Stimulated activated CD4-positive, alpha-beta T cell treated with anti-CD3 and anti-CD28 coated beads, TNF-alpha, amount 100 ng/mL, for 4 hours (primary cell): ENCODE results near the gene WDR1.
A peak's percentile ranks its signal among the peaks of the same experiment; 100 is the strongest.

ENCODE experiments used
- DNase-seq, 3 experiments: peaks; one replicate each; pipeline ENCODE4 v3.0.0-alpha.2; 2020; ENCODE audit warnings: low read depth in 3 of 3

The WDR1 gene

DNA sequence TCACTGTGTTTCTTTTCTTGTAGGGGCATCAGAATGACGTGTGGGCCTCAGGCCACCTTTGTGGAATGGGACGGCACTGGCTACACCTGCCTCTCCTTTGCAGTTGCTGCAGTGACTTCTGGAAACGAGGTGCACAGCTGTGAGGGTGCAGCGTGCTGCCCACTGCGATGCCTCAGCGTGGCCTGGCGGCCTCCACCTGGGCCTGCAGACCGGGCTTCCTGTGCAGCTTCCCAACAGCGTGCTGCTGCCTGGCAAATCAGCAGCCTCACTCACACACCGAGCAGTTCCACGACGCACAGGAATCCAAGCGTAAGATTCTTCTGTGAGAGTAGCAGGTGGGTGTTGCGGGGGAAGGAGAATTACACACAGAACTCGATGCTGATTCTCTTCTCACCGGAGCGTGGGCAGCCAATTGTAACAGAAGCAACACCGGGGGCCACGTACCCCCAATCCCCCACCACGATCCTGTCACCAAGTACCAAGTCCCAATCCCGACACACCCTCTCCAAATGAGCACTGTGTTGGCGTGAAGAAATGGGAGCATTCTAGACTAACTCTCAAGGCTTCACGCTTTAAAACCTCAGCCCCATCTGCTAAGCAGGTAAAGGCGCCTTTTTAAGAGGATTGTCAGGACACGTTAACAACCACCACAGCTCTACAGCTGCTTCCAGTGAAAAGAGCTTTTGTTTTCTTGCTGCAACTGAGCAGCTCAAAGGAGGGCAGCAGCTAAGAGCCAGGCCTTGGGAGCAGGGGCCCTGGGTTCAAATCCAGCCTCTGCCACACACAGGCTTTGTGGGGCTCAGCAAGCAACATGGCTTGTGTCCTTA is 16.9 kb downstream of the WDR1 start:
- peak in 2 of 3 experiments; percentile 31 to 55 for DNase-seq

GRCh38 chr4:10098780-10099160 is 17.8 kb downstream of the WDR1 start:
- no peak for DNase-seq

GRCh38 chr4:10097906-10098779 is 18.5 kb downstream of the WDR1 start:
- no peak for DNase-seq

GRCh38 chr4:10096978-10097335 is 19.6 kb downstream of the WDR1 start:
- no peak for DNase-seq

DNA sequence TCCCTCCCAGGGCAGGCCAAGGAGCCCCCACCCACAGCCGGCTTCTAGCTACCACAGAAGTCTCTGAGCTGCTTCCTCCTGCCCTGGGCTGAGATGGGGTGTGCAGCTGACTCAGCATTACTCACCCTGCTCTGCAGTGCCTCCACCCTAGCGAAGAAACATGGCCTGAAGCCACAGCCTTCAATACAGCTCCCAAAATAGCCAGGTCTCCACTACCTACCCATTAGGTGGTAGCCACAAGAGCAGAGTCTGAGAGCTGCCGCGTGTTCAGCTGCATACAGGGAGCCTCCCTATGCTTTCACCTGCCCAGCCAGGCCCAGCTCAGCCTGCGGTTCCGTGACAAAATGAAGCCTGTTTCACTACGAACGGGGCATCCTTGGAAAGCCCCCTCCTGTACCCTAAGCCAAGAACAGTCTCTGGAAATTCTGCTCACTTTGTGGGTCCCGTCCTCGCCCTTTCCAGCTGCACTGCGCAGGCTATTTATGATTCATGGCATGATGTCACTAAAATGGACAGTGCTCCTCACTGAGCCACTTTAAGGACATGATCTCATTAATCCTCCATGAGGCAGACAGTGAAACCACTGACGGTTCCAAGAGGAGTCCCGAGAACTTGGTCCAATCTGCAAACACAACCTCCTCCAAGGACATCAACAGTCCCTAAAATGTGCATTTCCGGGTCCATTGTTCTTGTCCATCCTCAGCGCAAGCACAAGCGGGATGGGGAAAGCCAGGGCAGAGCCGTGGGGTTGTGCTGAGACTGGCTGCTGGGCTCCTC is 20.2 kb downstream of the WDR1 start:
- peak; percentile 51 to 75 (median 74) for DNase-seq

GRCh38 chr4:10095296-10095991 is 21.2 kb downstream of the WDR1 start:
- DNase-seq: no peak

- DNase-seq: no peak
Measured at GRCh38 chr4:10094841-10095240, 21.8 kb downstream of the WDR1 start.

DNA sequence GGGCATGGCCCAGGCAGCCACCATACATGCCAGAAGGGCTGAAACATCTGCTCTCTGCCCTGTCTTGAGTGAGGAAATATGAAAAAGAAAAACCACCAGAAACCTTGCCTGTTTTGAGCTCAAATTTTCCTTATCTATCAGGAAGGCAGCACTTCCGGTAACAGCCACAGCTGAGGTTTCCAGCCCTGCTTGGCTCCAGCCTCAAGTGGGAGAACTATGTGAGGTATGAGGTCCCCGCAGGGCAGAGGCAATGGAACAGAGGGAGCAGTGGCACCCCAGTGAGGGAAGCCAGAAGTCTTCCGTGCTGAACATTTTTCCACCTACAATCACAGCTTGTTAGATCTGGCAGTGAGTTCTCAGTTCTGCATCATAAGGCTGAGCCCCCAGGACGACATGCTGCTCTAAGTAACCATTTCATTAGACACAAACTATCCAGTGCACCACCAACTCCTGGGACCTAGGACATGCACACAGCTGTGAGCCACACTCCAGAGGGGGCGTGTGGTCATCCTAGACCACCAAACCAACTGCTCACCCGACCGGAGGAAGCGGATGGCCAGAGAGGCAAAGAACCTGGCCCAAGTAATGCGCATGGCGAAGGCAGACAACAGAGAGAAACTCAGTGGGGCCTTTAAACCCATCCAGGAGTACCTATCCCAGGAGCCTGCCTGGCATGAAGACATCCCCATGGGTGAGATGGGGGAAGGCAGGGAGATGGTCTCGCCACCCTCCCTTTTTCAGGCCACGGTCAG is 22.6 kb downstream of the WDR1 start:
- DNase-seq: no peak

- DNase-seq: no peak
Measured at GRCh38 chr4:10093271-10093621, 23.4 kb downstream of the WDR1 start.

GRCh38 chr4:10092481-10093270 is 23.9 kb downstream of the WDR1 start:
- no peak for DNase-seq

- DNase-seq: no peak
Measured at GRCh38 chr4:10091531-10092181, 24.9 kb downstream of the WDR1 start.

- DNase-seq: no peak
Measured at GRCh38 chr4:10090467-10091250, 25.9 kb downstream of the WDR1 start.

DNA sequence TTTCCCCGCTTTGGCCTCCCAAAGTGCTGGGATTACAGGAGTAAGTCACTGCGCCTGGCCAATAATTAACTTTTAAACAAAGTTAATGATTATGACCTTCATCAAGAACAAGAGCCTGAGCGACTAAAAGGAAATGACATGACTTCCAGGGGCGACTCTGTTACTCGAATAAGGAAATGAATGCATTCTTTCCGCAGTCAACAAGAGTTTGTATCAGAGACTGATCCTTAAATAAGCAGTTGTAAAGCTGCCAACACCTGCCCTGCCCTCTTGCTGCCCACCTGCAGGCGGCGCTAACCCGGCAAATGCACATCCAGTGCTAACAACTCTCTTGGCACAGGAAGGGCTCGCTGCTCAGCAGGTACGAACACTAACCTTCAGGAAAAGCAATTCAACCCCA is 27.3 kb downstream of the WDR1 start:
- DNase-seq: no peak

DNA sequence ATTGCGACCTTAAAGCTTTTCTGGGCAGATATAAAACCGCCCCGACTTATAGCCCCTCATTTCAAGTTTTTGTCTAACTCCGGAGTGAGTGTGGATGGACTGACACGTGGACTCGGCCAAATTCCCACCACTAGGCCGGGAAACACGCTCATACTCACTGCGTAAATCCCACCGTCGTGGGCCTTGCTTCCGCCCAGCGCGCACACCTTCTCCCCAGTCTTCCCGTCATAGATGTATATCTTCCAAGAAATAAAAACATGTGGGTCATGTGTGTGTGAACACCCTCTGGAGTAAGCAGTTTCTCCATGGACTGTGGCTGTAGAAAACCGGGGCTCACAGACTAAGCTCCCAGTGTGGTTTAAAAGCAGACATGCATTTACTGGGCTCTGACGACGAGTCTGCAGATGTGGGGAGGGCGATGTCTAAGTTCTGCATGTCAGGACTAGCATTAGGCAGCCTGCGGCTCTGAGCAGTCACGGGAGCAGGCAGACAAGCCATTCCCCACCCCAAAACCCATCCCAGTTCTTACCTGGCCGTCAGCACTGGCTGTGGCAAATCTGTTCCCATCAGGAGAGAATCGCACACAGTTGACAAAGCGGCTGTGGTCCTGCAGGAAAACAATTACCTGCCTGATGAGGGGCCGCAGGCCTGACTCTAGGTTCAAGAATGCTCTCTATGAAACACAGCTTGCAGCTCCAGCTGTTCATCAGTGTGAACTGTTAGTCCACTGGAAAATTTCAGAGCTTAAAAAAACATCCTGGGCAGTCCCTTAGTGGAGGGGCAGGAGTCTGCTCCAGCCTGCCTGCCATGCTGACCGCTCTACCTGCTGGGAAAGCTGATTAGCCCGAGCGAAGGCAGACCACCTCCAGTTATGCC is 28.2 kb downstream of the WDR1 start:
- no peak for DNase-seq

- no peak for DNase-seq
Measured at GRCh38 chr4:10087152-10087791, 29.3 kb downstream of the WDR1 start.

DNA sequence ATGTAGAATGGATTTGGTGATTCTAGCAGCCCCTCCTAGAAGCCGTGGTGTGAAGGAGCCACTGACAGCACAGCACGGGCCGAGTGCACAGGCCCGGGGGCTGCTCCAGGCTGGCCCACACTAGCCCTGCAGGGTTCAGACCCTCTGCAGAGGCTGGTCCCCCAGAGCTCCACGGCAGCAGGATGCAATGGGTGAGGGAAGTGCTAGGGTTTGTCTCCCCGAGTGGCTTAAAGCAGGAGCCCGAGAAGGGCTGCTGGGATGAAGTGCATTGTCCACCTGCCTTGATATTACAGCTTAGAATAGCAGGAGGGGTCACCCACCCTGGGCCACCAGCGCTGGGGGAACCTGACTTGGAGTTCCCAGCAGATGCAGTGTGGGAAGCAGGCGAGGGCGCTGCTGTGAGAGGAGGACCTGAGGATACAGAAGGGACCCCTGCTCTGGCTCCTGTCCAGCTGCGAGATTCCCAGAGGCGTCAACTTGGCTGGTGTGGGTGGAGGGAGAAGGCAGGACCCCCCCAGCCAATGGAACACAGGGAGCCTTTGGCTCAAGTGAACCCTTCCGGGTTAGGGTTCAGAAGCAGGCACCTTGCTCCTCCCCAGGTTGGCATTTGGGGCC is 30.0 kb downstream of the WDR1 start:
- no peak for DNase-seq
